Panc1 (cell line): Measurements from ENCODE around the gene WDR93. TPM values are rescaled to one million over a fixed set of nuclear protein-coding genes. Genes with fewer than 3 reads are reported as not detected.
A peak's percentile ranks its signal among the peaks of the same experiment; 100 is the strongest.

Experiments used
- ATAC-seq: fragments of 200-7000 bp; cut with Tn5 transposase; 2 replicates; pipeline ENCODE4 v1.9.1; 2020; ENCODE audit warnings: mild to moderate bottlenecking, moderate library complexity
- BruUV-seq: library from RNA; stranded (reverse); fragments of 400-500 nt; replicated peaks from 2 replicates; lab custom pipeline; 2021; lab: Mats Ljungman, UMichigan
- CTCF ChIA-PET: fragments of 300-600 bp; sonication (Branson Sonifier 250); formaldehyde crosslinking; loops from one replicate; lab custom pipeline; 2022; ENCODE audit warnings: antibody characterized with exemption; lab: Charles Lee
- POLR2A ChIA-PET: fragments of 300-600 bp; sonication (Branson Sonifier 250); formaldehyde crosslinking; loops from one replicate; lab custom pipeline; 2022; ENCODE audit warnings: antibody characterized with exemption; lab: Charles Lee
- DNase-seq: peaks from one replicate; pipeline ENCODE4 v3.0.0-alpha.2; 2010; ENCODE audit warnings: low read depth, low spot score
- H3K27ac ChIP-seq: 2 replicates; pipeline ENCODE4 v1.5.1; 2011; ENCODE audit warnings: mild to moderate bottlenecking, low read length, inconsistent platforms
- H3K27me3 ChIP-seq: fragments of 200-500 bp; sonication (Bioruptor generic); 2 replicates; pipeline ENCODE4 v1.6.0; 2014; ENCODE audit warnings: low read length, inconsistent platforms; ENCODE audit not compliant: control insufficient read depth, insufficient read depth
- H3K36me3 ChIP-seq: fragments of 200-500 bp; sonication (Bioruptor generic); 2 replicates; pipeline ENCODE4 v1.5.1; 2014; ENCODE audit warnings: inconsistent platforms, mild to moderate bottlenecking, low read length, moderate library complexity; ENCODE audit not compliant: control insufficient read depth, insufficient read depth
- H3K4me1 ChIP-seq: 2 replicates; pipeline ENCODE4 v1.5.1; 2011; ENCODE audit warnings: inconsistent platforms, mild to moderate bottlenecking, low read length, moderate library complexity; ENCODE audit not compliant: control insufficient read depth, insufficient read depth
- H3K4me3 ChIP-seq, 2 experiments: 2 replicates each; pipeline ENCODE4 v1.5.1; 2011 to 2012; ENCODE audit warnings: low read depth in 2 of 2, low read length in 2 of 2, mild to moderate bottlenecking in 2 of 2, inconsistent platforms in 1 of 2, moderate library complexity in 1 of 2
- H3K9me3 ChIP-seq: fragments of 200-500 bp; sonication (Bioruptor generic); 2 replicates; pipeline ENCODE4 v1.5.1; 2014; ENCODE audit warnings: low read depth, mild to moderate bottlenecking, inconsistent platforms, low read length, moderate library complexity; ENCODE audit not compliant: control insufficient read depth, insufficient read depth
- CTCF ChIP-seq: fragments of 450-650 bp; IDR thresholded peaks from 2 replicates; pipeline ENCODE4 v1.5.1; 2017; ENCODE audit warnings: mild to moderate bottlenecking
- POLR2AphosphoS5 ChIP-seq: IDR thresholded peaks from 2 replicates; pipeline ENCODE4 v1.6.1; 2012; ENCODE audit warnings: mild to moderate bottlenecking, low read depth, low read length, moderate library complexity
- REST ChIP-seq, 2 experiments: IDR thresholded peaks; 2 replicates each; pipeline ENCODE4 v1.6.1; 2011 to 2012; ENCODE audit warnings: low read depth in 2 of 2, control low read depth in 1 of 2, low read length in 1 of 2, mild to moderate bottlenecking in 1 of 2, moderate library complexity in 1 of 2; ENCODE audit not compliant: insufficient read depth in 1 of 2
- SIN3A ChIP-seq: IDR thresholded peaks from 2 replicates; pipeline ENCODE4 v1.6.1; 2012; ENCODE audit warnings: low read depth, mild to moderate bottlenecking, low read length, moderate library complexity, borderline replicate concordance; ENCODE audit not compliant: insufficient read depth
- TCF7L2 ChIP-seq: IDR thresholded peaks from 2 replicates; pipeline ENCODE4 v1.6.1; 2011; ENCODE audit warnings: mild to moderate bottlenecking, low read depth, low read length, inconsistent platforms
- in situ Hi-C: cut with HindIII; loops from 2 replicates; pipeline ENCODE4 v1.10.0; 2016; ENCODE audit warnings: low sequenced_read_pairs, low pct_unique_long_range_greater_than_20kb
- intact Hi-C: fragments of 100-400 bp; cut with micrococcal nuclease; formaldehyde crosslinking; loops from one replicate; pipeline ENCODE4 v1.10.0; 2022; ENCODE audit not compliant: unreplicated experiment
- total RNA-seq: library from RNA; stranded (reverse); gene quantifications from one replicate; pipeline ENCODE4 v1.2.1, GENCODE V29; 2021; ENCODE audit not compliant: unreplicated experiment

The WDR93 gene
- total RNA-seq, 1 experiment from 2014 or later: 0.18 TPM

GRCh38 chr15:89642106-89642505, 48.5 kb upstream of the WDR93 start:
- Histone ChIP-seq H3K4me1 (no peaks in the 10 kb centered on the region), H3K27me3 (no peaks in the 10 kb centered on the region), H3K27ac (no peak overlapping the region), H3K9me3 (no peaks in the 10 kb centered on the region), H3K4me3 (no peak overlapping the region), H3K36me3 (no peaks in the 10 kb centered on the region; the same call in 1 of the 2 replicates)
- DNase-seq (no peak), ATAC-seq (0 out of 2 replicates have a peak, but pooled peaks have one; percentile 17)
- CTCF ChIA-PET: no interaction called here
- in situ Hi-C loops: no loop called here
- BruUV-seq: no TSS peak
- intact Hi-C loops: no loop called here
- TF ChIP-seq TCF7L2 (no peak), POLR2AphosphoS5 (no peak), CTCF (no peak), REST (IDR thresholded peaks at IDR 0.05; ENCODE audit: insufficient read depth in 1 of 2, low read depth in 2 of 2, low read length in 1 of 2) (no peak), SIN3A (no peak)
- POLR2A ChIA-PET: no interaction called here

GRCh38 chr15:89645680-89646079, 44.9 kb upstream of the WDR93 start:
- Histone ChIP-seq H3K27me3 (no peaks in the 10 kb centered on the region), H3K27ac (no peak overlapping the region), H3K36me3 (no peaks in the 10 kb centered on the region; the same call in 1 of the 2 replicates), H3K4me3 (no peak overlapping the region), H3K9me3 (no peaks in the 10 kb centered on the region), H3K4me1 (no peaks in the 10 kb centered on the region)
- intact Hi-C loops: no loop called here
- in situ Hi-C loops: no loop called here
- POLR2A ChIA-PET: no interaction called here
- ATAC-seq (0 out of 2 replicates have a peak, but pooled peaks have one; percentile 12), DNase-seq (no peak)
- TF ChIP-seq SIN3A: no peak
- TF ChIP-seq REST (IDR thresholded peaks at IDR 0.05; ENCODE audit: insufficient read depth in 1 of 2, low read depth in 2 of 2, low read length in 1 of 2): no peak
- no peak for TF ChIP-seq POLR2AphosphoS5
- no peak for TF ChIP-seq TCF7L2
- TF ChIP-seq CTCF: no peak
- CTCF ChIA-PET: interaction anchor here (0.6 to 0.9 kb wide), 2 partner anchors 23 to 287 kb away, joined by 3 read pairs; no protein-coding TSS in a partner anchor
- BruUV-seq: no TSS peak
